ENCODE results near the gene ARHGEF12.

The ARHGEF12 gene

DNA sequence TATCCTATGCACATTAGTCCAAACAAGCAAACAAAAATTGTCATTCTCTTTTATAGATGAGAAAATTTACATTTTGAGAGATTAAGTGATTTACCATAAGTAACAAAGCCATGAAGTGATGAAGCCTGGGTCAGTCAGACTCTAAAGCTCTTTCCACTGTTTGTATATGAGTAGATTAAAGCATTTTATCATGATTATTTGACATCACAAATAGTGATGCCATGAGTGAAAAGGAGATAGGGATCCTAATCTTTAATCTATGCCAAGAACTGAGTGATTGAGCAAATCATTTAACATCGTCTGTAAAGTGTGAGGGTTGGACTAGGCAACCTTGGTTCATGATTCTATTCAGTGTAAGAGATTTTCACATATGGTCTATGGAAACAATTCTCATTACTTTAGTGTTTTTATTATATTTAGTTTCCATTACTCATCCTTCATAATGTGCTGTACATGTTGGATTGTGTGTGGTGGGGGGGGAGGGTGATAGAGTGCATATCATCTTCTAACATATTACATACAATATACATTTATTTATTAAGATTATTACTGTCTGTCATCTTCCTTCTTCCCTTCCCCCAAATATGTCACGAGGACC, 50.7 kb downstream of the ARHGEF12 start:
- Histone ChIP-seq H3K36me3 (ENCODE audit: low read length) (0 out of 2 replicates have a peak, but pooled peaks cover 4% of the 10 kb centered on the region), H3K27ac (ENCODE audit: low read depth, low read length) (no peak overlapping the region), H3K79me2 (ENCODE audit: insufficient read depth, low read length) (no peaks in the 10 kb centered on the region), H3K4me2 (ENCODE audit: low read depth, low read length, poor library complexity, severe bottlenecking) (no peak overlapping the region), H3K27me3 (ENCODE audit: low read length) (no peaks in the 10 kb centered on the region), H3K9me3 (ENCODE audit: insufficient read depth, low read length) (0 out of 2 replicates have a peak, but pooled peaks cover 3% of the 10 kb centered on the region), H3K9me2 (replicated peaks; ENCODE audit: insufficient read depth, low read length) (no peaks in the 10 kb centered on the region), H3K4me3 (ENCODE audit: insufficient read depth, low read length, poor library complexity, severe bottlenecking) (no peak overlapping the region), H3F3A (ENCODE audit: insufficient read depth) (no peaks in the 10 kb centered on the region), H4K20me1 (ENCODE audit: low read depth, low read length) (peaks cover 41% of the 10 kb centered on the region), H3K9ac (ENCODE audit: low read length) (no peak overlapping the region), H2AFZ (ENCODE audit: low read depth, low read length, severe bottlenecking) (no peak overlapping the region)
- TF ChIP-seq EZH2phosphoT487 (conservative IDR thresholded peaks at IDR 0.05; ENCODE audit: low read length) (no peak), CTCF (IDR thresholded peaks at IDR 0.05; ENCODE audit: insufficient read depth, low read length, poor library complexity, severe bottlenecking) (no peak)

- H3K4me3 ChIP-seq (ENCODE audit: insufficient read depth, low read length, poor library complexity, severe bottlenecking), result no peak overlapping the region
- H3K9ac ChIP-seq (ENCODE audit: low read length), result no peak overlapping the region
- no peaks in the 10 kb centered on the region for H3K79me2 ChIP-seq (ENCODE audit: insufficient read depth, low read length)
- TF ChIP-seq CTCF (IDR thresholded peaks at IDR 0.05; ENCODE audit: insufficient read depth, low read length, poor library complexity, severe bottlenecking) (no peak), EZH2phosphoT487 (conservative IDR thresholded peaks at IDR 0.05; ENCODE audit: low read length) (no peak)
- H3K9me2 ChIP-seq (replicated peaks; ENCODE audit: insufficient read depth, low read length), result no peaks in the 10 kb centered on the region
- H3F3A ChIP-seq (ENCODE audit: insufficient read depth), result no peaks in the 10 kb centered on the region
- H3K4me2 ChIP-seq (ENCODE audit: low read depth, low read length, poor library complexity, severe bottlenecking), result no peak overlapping the region
- H2AFZ ChIP-seq (ENCODE audit: low read depth, low read length, severe bottlenecking), result no peak overlapping the region
- peaks cover 44% of the 10 kb centered on the region for H4K20me1 ChIP-seq (ENCODE audit: low read depth, low read length)
- 0 out of 2 replicates have a peak, but pooled peaks cover 4% of the 10 kb centered on the region for H3K36me3 ChIP-seq (ENCODE audit: low read length)
- H3K9me3 ChIP-seq (ENCODE audit: insufficient read depth, low read length), result 0 out of 2 replicates have a peak, but pooled peaks cover 3% of the 10 kb centered on the region
- H3K27me3 ChIP-seq (ENCODE audit: low read length), result no peaks in the 10 kb centered on the region
- H3K27ac ChIP-seq (ENCODE audit: low read depth, low read length), result no peak overlapping the region
Measured at GRCh38 chr11:120388261-120388660, 52.0 kb downstream of the ARHGEF12 start.

- no peak overlapping the region for H3K4me3 ChIP-seq (ENCODE audit: insufficient read depth, low read length, poor library complexity, severe bottlenecking)
- H4K20me1 ChIP-seq (ENCODE audit: low read depth, low read length), result peaks cover 44% of the 10 kb centered on the region
- H3K9me2 ChIP-seq (replicated peaks; ENCODE audit: insufficient read depth, low read length), result no peaks in the 10 kb centered on the region
- no peaks in the 10 kb centered on the region for H3F3A ChIP-seq (ENCODE audit: insufficient read depth)
- no peak overlapping the region for H3K4me2 ChIP-seq (ENCODE audit: low read depth, low read length, poor library complexity, severe bottlenecking)
- H3K27ac ChIP-seq (ENCODE audit: low read depth, low read length), result no peak overlapping the region
- H3K27me3 ChIP-seq (ENCODE audit: low read length), result no peaks in the 10 kb centered on the region
- 0 out of 2 replicates have a peak, but pooled peaks cover 4% of the 10 kb centered on the region for H3K36me3 ChIP-seq (ENCODE audit: low read length)
- no peak overlapping the region for H3K9ac ChIP-seq (ENCODE audit: low read length)
- H2AFZ ChIP-seq (ENCODE audit: low read depth, low read length, severe bottlenecking), result no peak overlapping the region
- no peaks in the 10 kb centered on the region for H3K79me2 ChIP-seq (ENCODE audit: insufficient read depth, low read length)
- TF ChIP-seq EZH2phosphoT487 (conservative IDR thresholded peaks at IDR 0.05; ENCODE audit: low read length) (no peak), CTCF (IDR thresholded peaks at IDR 0.05; ENCODE audit: insufficient read depth, low read length, poor library complexity, severe bottlenecking) (no peak)
- H3K9me3 ChIP-seq (ENCODE audit: insufficient read depth, low read length), result 0 out of 2 replicates have a peak, but pooled peaks cover 3% of the 10 kb centered on the region
Measured at GRCh38 chr11:120389693-120390584, 53.7 kb downstream of the ARHGEF12 start.
